NCI-H69 (cell line): Measurements from ENCODE around the gene BNIP5.

Source experiments
- DNase-seq: peaks from one replicate; lab custom pipeline; 2025; lab: John Stamatoyannopoulos, UW

The BNIP5 gene

GRCh38 chr6:36323062-36323461, 13.6 kb downstream of the BNIP5 start:
- peak; percentile 65 for DNase-seq

GRCh38 chr6:36322591-36322990, 14.1 kb downstream of the BNIP5 start:
- DNase-seq: no peak

GRCh38 chr6:36320475-36320874, 16.2 kb downstream of the BNIP5 start:
- peak; percentile 78 for DNase-seq

- no peak for DNase-seq
These were observed 16.9 kb downstream of the BNIP5 start for GRCh38 chr6:36319821-36320220.

GRCh38 chr6:36319436-36319762, 17.3 kb downstream of the BNIP5 start:
- peak; percentile 98 for DNase-seq

GRCh38 chr6:36318690-36319435, 17.8 kb downstream of the BNIP5 start:
- peak; percentile 68 for DNase-seq

GRCh38 chr6:36317623-36318022, 19.1 kb downstream of the BNIP5 start:
- no peak for DNase-seq

- no peak for DNase-seq
These were observed 20.8 kb downstream of the BNIP5 start for GRCh38 chr6:36315921-36316320.

GRCh38 chr6:36314221-36315014, 22.3 kb downstream of the BNIP5 start:
- peak; percentile 90 for DNase-seq

GRCh38 chr6:36313649-36313936, 23.1 kb downstream of the BNIP5 start:
- peak; percentile 38 for DNase-seq

- DNase-seq: peak; percentile 31
These were observed 23.6 kb downstream of the BNIP5 start for GRCh38 chr6:36312854-36313648.

GRCh38 chr6:36309900-36310299, 26.8 kb downstream of the BNIP5 start:
- DNase-seq: no peak

GRCh38 chr6:36309203-36309602, 27.5 kb downstream of the BNIP5 start:
- DNase-seq: no peak

GRCh38 chr6:36308514-36308913, 28.2 kb downstream of the BNIP5 start:
- no peak for DNase-seq

- no peak for DNase-seq
These were observed 30.3 kb downstream of the BNIP5 start for GRCh38 chr6:36306375-36306774.

- DNase-seq: no peak
These were observed 30.8 kb downstream of the BNIP5 start for GRCh38 chr6:36305885-36306284.

- peak; percentile 94 for DNase-seq
These were observed 34.3 kb downstream of the BNIP5 start for GRCh38 chr6:36302227-36302976.

GRCh38 chr6:36301781-36302180, 34.9 kb downstream of the BNIP5 start:
- no peak for DNase-seq

- no peak for DNase-seq
These were observed 35.5 kb downstream of the BNIP5 start for GRCh38 chr6:36301085-36301658.

GRCh38 chr6:36298027-36298426, 38.7 kb downstream of the BNIP5 start:
- no peak for DNase-seq

- no peak for DNase-seq
These were observed 39.2 kb downstream of the BNIP5 start for GRCh38 chr6:36297511-36297910.

- DNase-seq: no peak
These were observed 39.6 kb downstream of the BNIP5 start for GRCh38 chr6:36297051-36297450.
